Loucy (cell line): ENCODE data around the gene ROBO2.

ENCODE experiments used
- CTCF ChIP-seq: fragments of 200-600 bp; sonication (generic); conservative IDR thresholded peaks from 2 replicates; pipeline ENCODE4 v1.5.1; 2014; ENCODE audit warnings: mild to moderate bottlenecking, antibody characterized with exemption, low read length
- EZH2phosphoT487 ChIP-seq: fragments of 200-600 bp; IDR thresholded peaks from 2 replicates; pipeline ENCODE4 v1.6.1; 2018; ENCODE audit warnings: antibody characterized with exemption, mild to moderate bottlenecking, moderate library complexity, borderline replicate concordance

GRCh38 chr3:77147836-77148578, 108.1 kb downstream of the ROBO2 start:
- TF ChIP-seq EZH2phosphoT487: no peak
- no peak for TF ChIP-seq CTCF
